Activated CD4-positive, alpha-beta memory T cell treated with anti-CD3 and anti-CD28 coated beads, Interleukin-2, amount 10 ng/mL, durations not matched to agents 7 days and 5 days (primary cell): ENCODE data around the gene FSHR. TPM values are rescaled to one million over a fixed set of nuclear protein-coding genes. Genes with fewer than 3 reads are reported as not detected.

Experiments used
- CTCF ChIA-PET: fragments of 350-600 bp; sonication (Branson Sonifier 250); formaldehyde crosslinking; loops from one replicate; lab custom pipeline; 2021; ENCODE audit warnings: antibody characterized with exemption, inconsistent platforms; lab: Charles Lee
- POLR2A ChIA-PET: fragments of 350-600 bp; sonication (Branson Sonifier 250); formaldehyde crosslinking; loops from one replicate; lab custom pipeline; 2021; ENCODE audit warnings: antibody characterized with exemption; lab: Charles Lee
- DNase-seq: peaks from one replicate; pipeline ENCODE4 v3.0.0-alpha.2; 2020
- H3K27ac Mint-ChIP-seq: one replicate; pipeline ENCODE4 v1.8.0; 2021; ENCODE audit warnings: mild to moderate bottlenecking, mixed read lengths
- H3K27me3 Mint-ChIP-seq: one replicate; pipeline ENCODE4 v1.8.0; 2021; ENCODE audit warnings: mixed read lengths
- H3K36me3 Mint-ChIP-seq: one replicate; pipeline ENCODE4 v1.8.0; 2021; ENCODE audit warnings: low read depth, mixed read lengths
- H3K4me1 Mint-ChIP-seq: one replicate; pipeline ENCODE4 v1.8.0; 2021; ENCODE audit warnings: mixed read lengths
- H3K4me3 Mint-ChIP-seq: one replicate; pipeline ENCODE4 v1.8.0; 2021; ENCODE audit warnings: mild to moderate bottlenecking, mixed read lengths
- H3K9me3 Mint-ChIP-seq: one replicate; pipeline ENCODE4 v1.8.0; 2021; ENCODE audit warnings: mixed read lengths
- total RNA-seq, 2 experiments: library from RNA; stranded (reverse); gene quantifications; one replicate each; pipeline ENCODE4 v1.2.3, GENCODE V29; 2021

FSHR gene
- total RNA-seq, 2 experiments from 2014 or later: not detected

GRCh38 chr2:49000695-49001094, 153.6 kb downstream of the FSHR start:
- ChIA-PET POLR2A (no interaction called here), CTCF (no interaction called here)
- no peaks in the 10 kb centered on the region for H3K36me3 Mint-ChIP-seq
- no peaks in the 10 kb centered on the region for H3K27me3 Mint-ChIP-seq
- DNase-seq: no peak
- H3K4me3 Mint-ChIP-seq: no peak overlapping the region
- H3K27ac Mint-ChIP-seq: no peak overlapping the region
- no peaks in the 10 kb centered on the region for H3K4me1 Mint-ChIP-seq
- no peaks in the 10 kb centered on the region for H3K9me3 Mint-ChIP-seq

- no peaks in the 10 kb centered on the region for H3K9me3 Mint-ChIP-seq
- H3K27ac Mint-ChIP-seq: no peak overlapping the region
- POLR2A ChIA-PET: no interaction called here
- no peaks in the 10 kb centered on the region for H3K36me3 Mint-ChIP-seq
- no peaks in the 10 kb centered on the region for H3K4me1 Mint-ChIP-seq
- DNase-seq: no peak
- CTCF ChIA-PET: no interaction called here
- H3K27me3 Mint-ChIP-seq: no peaks in the 10 kb centered on the region
- H3K4me3 Mint-ChIP-seq: no peak overlapping the region
Observed at GRCh38 chr2:48998449-48998848, 155.9 kb downstream of the FSHR start.

DNA sequence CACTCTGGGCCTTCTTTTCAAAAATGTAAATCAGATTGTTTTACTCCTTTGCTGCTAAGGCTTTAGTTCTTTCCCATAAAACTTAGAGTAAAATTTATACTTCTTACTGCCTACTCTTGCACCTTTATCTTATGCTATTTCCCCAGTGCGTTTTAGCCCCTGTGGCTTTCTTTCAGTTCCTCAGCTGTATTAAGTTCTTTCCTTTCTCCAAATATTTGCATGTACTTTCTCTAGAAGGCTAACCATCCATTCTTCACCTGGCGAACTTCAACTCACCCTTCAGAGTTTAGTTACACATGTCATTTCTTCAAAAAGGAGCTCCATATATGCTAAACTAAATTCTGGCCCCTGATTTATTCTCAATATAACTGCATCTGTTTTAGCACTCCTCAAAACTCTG, 160.7 kb downstream of the FSHR start:
- H3K4me3 Mint-ChIP-seq: no peak overlapping the region
- H3K4me1 Mint-ChIP-seq: no peaks in the 10 kb centered on the region
- H3K36me3 Mint-ChIP-seq: no peaks in the 10 kb centered on the region
- ChIA-PET CTCF (no interaction called here), POLR2A (no interaction called here)
- H3K27ac Mint-ChIP-seq: no peak overlapping the region
- H3K27me3 Mint-ChIP-seq: no peaks in the 10 kb centered on the region
- no peak for DNase-seq
- no peaks in the 10 kb centered on the region for H3K9me3 Mint-ChIP-seq

DNA sequence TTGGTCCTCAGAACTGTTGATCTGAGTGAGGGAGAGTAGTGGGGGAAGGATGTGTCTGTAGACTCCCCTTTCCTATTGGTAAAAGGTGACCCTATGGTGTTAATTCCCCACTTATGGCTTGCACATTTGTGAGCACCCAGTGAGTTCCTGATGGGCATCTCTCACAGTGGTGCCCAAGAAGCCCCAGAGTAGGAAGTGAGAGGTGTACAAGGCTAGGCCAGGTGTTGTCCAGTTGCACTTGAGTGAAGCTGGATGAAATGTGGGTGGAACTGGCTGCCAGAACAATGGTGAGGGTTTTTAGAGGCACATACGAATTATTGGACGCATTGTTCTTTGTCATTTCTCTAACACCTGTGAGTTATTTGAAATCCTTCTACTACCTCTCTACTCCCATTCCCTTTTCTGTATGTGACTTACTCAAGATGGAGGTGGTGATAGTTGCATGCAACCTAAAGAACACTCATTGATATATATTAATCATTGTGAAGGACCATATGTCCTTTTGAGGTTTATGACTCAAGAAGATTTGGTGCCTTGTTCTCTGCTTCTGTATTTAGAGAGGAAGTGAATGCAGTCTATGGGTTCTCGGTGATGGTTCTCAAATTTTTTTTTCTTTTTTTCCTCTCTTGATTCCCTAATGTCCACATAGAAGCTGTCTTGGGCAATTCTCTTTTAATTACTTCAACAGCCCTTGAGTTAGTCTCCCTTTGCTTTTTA, 162.7 kb downstream of the FSHR start:
- no peaks in the 10 kb centered on the region for H3K36me3 Mint-ChIP-seq
- CTCF ChIA-PET: no interaction called here
- no peaks in the 10 kb centered on the region for H3K4me1 Mint-ChIP-seq
- no peak for DNase-seq
- no peaks in the 10 kb centered on the region for H3K27me3 Mint-ChIP-seq
- H3K9me3 Mint-ChIP-seq: no peaks in the 10 kb centered on the region
- POLR2A ChIA-PET: no interaction called here
- H3K4me3 Mint-ChIP-seq: no peak overlapping the region
- H3K27ac Mint-ChIP-seq: no peak overlapping the region

DNA sequence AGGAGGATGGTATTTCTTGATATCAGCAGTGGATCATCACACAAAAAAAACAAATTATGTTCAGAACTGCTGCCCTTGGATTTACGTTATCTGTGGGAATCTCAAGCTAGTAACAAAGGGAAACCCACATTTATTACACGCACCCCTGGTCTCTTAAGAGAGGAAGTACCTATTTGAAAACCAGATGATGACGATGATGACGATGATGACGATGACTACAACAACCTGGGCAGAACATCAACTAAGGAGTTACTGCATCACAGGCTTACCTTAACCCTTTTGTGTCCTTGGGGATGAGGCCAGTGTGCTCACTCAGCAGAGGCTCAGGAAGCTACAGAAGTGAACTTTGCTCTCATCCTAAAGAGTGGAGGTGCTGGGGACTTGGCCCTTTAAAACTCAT, 169.4 kb downstream of the FSHR start:
- Mint-ChIP-seq H3K27me3 (no peaks in the 10 kb centered on the region), H3K4me3 (no peak overlapping the region), H3K9me3 (no peaks in the 10 kb centered on the region), H3K36me3 (no peaks in the 10 kb centered on the region), H3K27ac (no peak overlapping the region), H3K4me1 (no peaks in the 10 kb centered on the region)
- ChIA-PET CTCF (no interaction called here), POLR2A (no interaction called here)
- no peak for DNase-seq

- no peak overlapping the region for H3K27ac Mint-ChIP-seq
- no peak for DNase-seq
- POLR2A ChIA-PET: no interaction called here
Observed at GRCh38 chr2:48983551-48983950, 170.8 kb downstream of the FSHR start.

DNA sequence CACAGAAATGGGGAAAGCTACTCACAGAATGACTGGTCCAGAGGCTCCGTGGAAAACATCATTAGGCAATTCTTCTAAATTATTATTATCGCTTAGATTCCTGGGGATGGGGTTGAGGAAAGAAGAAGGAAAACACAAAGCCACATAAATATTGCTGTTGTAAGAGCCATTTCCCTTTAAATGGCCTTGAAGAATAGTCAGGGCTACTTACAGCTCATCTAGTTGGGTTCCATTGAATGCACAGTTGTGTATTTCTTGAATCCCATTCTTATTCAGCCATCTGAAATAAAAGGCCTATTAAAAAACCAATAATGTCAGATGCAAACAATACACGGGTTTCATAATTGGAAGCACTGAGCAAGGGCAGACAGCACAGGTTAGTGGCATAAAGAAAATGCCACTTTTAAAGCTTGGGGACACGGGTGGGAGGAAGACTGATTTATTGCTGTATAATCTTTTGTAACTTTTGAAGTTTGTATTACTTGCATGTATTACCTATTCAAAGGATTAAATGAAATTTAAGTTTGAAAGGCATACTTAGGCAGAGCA, 171.4 kb downstream of the FSHR start:
- Mint-ChIP-seq H3K27me3 (no peaks in the 10 kb centered on the region), H3K4me3 (no peak overlapping the region), H3K27ac (no peak overlapping the region), H3K36me3 (no peaks in the 10 kb centered on the region), H3K4me1 (no peaks in the 10 kb centered on the region), H3K9me3 (no peaks in the 10 kb centered on the region)
- DNase-seq: no peak
- ChIA-PET POLR2A (no interaction called here), CTCF (no interaction called here)

More at GRCh38 chr2:48983551-48983950, 170.8 kb downstream of the FSHR start:
- Mint-ChIP-seq H3K9me3 (no peaks in the 10 kb centered on the region), H3K4me3 (no peak overlapping the region), H3K27me3 (no peaks in the 10 kb centered on the region), H3K36me3 (no peaks in the 10 kb centered on the region), H3K4me1 (no peaks in the 10 kb centered on the region)
- CTCF ChIA-PET: no interaction called here

DNA sequence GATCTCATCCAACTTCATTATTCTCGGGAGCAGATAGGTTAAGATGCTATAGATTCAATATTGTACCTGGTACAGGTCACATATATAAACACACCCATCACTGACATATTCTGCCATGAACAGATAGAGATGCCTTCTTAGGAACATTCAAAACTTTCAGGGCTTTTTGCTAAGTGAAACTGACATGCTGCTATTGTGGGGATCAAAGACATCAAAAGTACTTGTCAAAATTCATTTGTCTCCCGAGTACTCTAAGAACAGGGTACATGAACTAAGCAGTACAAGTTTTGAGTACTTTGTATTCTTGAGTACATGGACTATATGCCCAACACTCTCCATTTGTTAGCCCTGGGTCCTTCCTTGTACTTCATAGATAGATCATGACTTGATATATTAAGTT, 173.5 kb downstream of the FSHR start:
- Mint-ChIP-seq H3K27me3 (no peaks in the 10 kb centered on the region), H3K4me3 (no peak overlapping the region), H3K9me3 (no peaks in the 10 kb centered on the region), H3K27ac (no peak overlapping the region), H3K36me3 (no peaks in the 10 kb centered on the region), H3K4me1 (no peaks in the 10 kb centered on the region)
- POLR2A ChIA-PET: no interaction called here
- DNase-seq: no peak
- CTCF ChIA-PET: no interaction called here

DNA sequence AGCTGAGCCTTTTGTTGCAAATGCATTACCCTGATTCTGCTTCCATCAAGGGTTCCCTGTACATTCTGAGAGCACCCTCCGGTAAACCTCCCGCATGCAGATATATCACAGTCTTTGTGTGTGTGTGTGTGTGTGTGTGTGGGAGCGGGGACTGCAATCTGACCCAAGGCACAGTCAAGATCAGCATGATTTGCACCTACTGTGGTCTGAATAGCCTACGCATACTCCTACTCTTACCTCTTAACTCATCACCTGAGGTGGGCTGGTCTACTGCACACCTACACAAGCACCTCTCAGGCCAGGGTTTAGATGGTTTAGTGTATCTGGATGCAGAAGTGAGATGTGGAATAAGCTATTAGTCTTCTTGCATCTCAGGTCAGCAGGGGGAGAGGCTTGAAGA, 174.6 kb downstream of the FSHR start:
- Mint-ChIP-seq H3K9me3 (no peaks in the 10 kb centered on the region), H3K36me3 (no peaks in the 10 kb centered on the region), H3K27ac (no peak overlapping the region), H3K27me3 (no peaks in the 10 kb centered on the region), H3K4me1 (no peaks in the 10 kb centered on the region), H3K4me3 (no peak overlapping the region)
- DNase-seq: no peak
- ChIA-PET CTCF (no interaction called here), POLR2A (no interaction called here)

DNA sequence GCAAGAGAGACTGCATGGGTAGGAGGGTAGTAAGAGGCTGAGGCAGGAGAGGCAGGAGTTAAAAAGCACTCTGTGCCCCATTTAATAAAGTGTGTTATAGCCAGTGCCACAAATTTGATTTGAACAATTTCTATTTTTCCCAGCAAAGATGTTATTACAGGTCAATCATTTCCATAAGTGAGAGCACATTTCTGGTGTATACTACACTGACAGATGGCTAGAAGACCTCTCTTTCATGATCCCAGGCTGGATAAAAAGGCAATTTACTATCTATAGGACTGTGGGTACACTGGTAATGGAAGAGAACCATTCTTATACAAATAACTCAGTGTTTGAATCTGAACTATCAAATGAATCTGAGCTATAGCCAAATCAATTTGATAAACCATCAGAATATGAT, 176.2 kb downstream of the FSHR start:
- no peaks in the 10 kb centered on the region for H3K9me3 Mint-ChIP-seq
- H3K27me3 Mint-ChIP-seq: no peaks in the 10 kb centered on the region
- no peak overlapping the region for H3K4me3 Mint-ChIP-seq
- no peak overlapping the region for H3K27ac Mint-ChIP-seq
- H3K4me1 Mint-ChIP-seq: no peaks in the 10 kb centered on the region
- DNase-seq: no peak
- ChIA-PET POLR2A (no interaction called here), CTCF (no interaction called here)
- H3K36me3 Mint-ChIP-seq: no peaks in the 10 kb centered on the region

DNA sequence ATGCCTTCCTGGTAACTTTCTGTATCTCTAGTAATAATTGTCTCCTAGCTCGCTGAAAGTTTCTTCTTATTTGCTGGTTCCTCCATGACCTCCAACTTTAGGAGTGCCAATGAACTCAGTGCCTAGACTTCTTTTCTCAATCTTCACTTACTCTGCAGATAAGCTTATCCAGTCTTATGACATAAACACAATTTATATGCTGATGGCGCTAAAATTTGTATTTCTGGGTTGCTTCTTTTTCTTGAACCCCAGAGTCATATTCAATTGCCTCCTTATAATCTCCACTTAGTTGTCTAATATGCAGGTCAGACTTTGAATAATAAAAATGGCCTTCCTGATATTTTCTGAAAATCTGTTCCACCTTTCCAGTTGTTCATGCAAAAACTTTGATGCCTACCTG, 182.5 kb downstream of the FSHR start:
- DNase-seq: no peak
- H3K4me1 Mint-ChIP-seq: no peaks in the 10 kb centered on the region
- CTCF ChIA-PET: no interaction called here
- no peaks in the 10 kb centered on the region for H3K36me3 Mint-ChIP-seq
- no peaks in the 10 kb centered on the region for H3K9me3 Mint-ChIP-seq
- H3K4me3 Mint-ChIP-seq: no peak overlapping the region
- H3K27ac Mint-ChIP-seq: no peak overlapping the region
- POLR2A ChIA-PET: no interaction called here
- H3K27me3 Mint-ChIP-seq: no peaks in the 10 kb centered on the region

- ChIA-PET POLR2A (no interaction called here), CTCF (no interaction called here)
- Mint-ChIP-seq H3K27me3 (no peaks in the 10 kb centered on the region), H3K36me3 (no peaks in the 10 kb centered on the region), H3K4me1 (no peaks in the 10 kb centered on the region), H3K9me3 (no peaks in the 10 kb centered on the region), H3K27ac (no peak overlapping the region), H3K4me3 (no peak overlapping the region)
- no peak for DNase-seq
Observed at GRCh38 chr2:48968011-48968410, 186.3 kb downstream of the FSHR start.

- H3K4me1 Mint-ChIP-seq: no peaks in the 10 kb centered on the region
- no peak overlapping the region for H3K4me3 Mint-ChIP-seq
- POLR2A ChIA-PET: no interaction called here
- H3K9me3 Mint-ChIP-seq: no peaks in the 10 kb centered on the region
- H3K27ac Mint-ChIP-seq: no peak overlapping the region
- no peaks in the 10 kb centered on the region for H3K36me3 Mint-ChIP-seq
- DNase-seq: no peak
- no peaks in the 10 kb centered on the region for H3K27me3 Mint-ChIP-seq
- CTCF ChIA-PET: no interaction called here
Observed at GRCh38 chr2:48965204-48965603, 189.1 kb downstream of the FSHR start.

- POLR2A ChIA-PET: no interaction called here
- Mint-ChIP-seq H3K4me1 (no peaks in the 10 kb centered on the region), H3K4me3 (no peak overlapping the region), H3K27me3 (no peaks in the 10 kb centered on the region), H3K27ac (no peak overlapping the region), H3K9me3 (no peaks in the 10 kb centered on the region), H3K36me3 (no peaks in the 10 kb centered on the region)
- CTCF ChIA-PET: no interaction called here
- no peak for DNase-seq
Observed at GRCh38 chr2:48961009-48961408, 193.3 kb downstream of the FSHR start.
